HG03558 (cell line): Measurements from ENCODE around the gene SCP2D1.
"Not testable (repeated sequence)": the region's sequence is repeated elsewhere in the genome, so short reads cannot be mapped to it uniquely, and the experiment has no call there.

Experiments
- ATAC-seq: cut with Tn5 transposase; IDR thresholded peaks from one replicate; pipeline ENCODE4 v1.9.1; 2021; ENCODE audit warnings: moderate number of reproducible peaks; ENCODE audit not compliant: unreplicated experiment; ENCODE audit errors: extremely low read depth

Gene SCP2D1

DNA sequence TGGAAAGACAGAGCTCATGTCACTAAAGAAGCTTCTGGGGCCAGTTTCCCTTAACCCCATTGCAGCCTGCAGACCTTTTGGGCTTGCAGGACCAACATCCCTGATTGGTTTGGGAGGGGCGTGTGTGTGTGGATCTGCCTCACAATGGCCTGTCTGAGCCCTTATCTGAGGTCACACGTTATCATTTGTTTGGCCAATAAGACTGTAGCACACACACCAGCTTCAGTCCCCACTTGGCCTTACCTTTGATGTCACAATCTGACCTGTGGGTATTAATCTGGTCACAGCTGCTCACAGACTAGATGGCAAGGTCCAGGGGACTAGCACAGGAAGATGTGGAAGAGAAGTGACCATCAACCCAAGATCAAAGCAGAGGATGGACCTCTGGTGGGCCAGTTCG lies at the start of gene SCP2D1:
TSS of gene SCP2D1 (plus strand) at position 301 of the 400 bp plus-strand sequence. CDS start at position 334, 33 bp downstream.
- ATAC-seq = no peak

DNA sequence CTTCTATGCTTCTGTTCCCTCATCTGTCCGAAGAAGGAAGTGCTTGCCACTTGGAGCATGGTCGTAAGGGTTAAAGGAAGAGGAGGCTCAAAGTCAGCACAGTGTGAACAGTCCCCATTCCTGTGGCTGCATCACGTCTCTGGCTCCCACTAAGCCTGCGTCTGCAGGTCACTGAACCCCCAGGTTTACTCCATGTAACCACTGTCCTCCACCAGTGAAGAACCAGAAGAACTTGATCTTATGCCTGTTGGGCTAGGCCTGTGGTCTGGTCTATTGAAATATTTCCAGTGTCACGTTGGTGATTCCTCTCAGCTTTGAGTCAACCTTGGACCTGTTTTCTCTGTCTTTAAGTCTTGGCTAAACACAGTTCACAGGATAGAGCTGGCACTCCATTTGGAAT lies 45.9 kb upstream of the SCP2D1 start:
- no peak for ATAC-seq

DNA sequence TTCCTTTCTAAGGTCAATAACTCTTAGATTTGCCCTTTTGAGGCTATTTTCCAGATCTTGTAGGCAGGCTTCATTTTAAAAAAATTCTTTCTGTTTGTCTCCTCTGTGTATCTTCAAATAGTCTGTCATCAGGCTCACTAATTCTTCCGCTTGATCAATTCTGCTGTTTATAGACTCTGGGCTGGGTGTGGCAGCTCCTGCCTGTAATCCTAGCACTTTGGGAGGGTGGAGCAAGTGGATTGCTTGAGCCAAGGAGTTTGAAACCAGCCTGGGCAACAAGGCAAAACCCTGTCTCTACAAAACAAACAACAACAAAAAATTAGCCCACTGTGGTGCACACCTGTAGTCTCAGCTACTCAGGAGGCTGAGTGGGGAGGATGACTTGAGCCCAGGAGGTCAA lies 40.0 kb upstream of the SCP2D1 start:
- no peak for ATAC-seq

GRCh38 chr20:18774207-18774606 lies 39.4 kb upstream of the SCP2D1 start:
- no peak for ATAC-seq

DNA sequence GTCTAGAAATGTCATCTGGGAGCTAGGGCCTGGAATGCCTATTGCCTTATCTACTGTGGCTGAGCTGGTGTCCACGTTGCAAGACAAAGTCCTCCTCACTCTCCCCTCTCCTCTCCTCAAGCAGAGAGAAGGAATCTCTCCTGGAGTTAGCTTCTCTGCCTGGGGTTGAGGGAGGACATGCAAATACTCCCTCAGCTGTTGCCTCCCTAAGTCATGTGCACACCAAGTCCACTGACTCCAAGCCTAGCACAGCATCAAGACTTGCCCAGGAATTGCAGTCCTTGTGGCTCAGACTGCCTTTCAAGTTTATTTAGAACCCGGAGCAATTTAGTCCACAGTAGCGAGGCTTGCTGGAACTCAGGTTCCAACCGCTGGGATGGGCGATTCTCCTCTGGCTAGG lies 38.0 kb upstream of the SCP2D1 start:
- no peak for ATAC-seq

DNA sequence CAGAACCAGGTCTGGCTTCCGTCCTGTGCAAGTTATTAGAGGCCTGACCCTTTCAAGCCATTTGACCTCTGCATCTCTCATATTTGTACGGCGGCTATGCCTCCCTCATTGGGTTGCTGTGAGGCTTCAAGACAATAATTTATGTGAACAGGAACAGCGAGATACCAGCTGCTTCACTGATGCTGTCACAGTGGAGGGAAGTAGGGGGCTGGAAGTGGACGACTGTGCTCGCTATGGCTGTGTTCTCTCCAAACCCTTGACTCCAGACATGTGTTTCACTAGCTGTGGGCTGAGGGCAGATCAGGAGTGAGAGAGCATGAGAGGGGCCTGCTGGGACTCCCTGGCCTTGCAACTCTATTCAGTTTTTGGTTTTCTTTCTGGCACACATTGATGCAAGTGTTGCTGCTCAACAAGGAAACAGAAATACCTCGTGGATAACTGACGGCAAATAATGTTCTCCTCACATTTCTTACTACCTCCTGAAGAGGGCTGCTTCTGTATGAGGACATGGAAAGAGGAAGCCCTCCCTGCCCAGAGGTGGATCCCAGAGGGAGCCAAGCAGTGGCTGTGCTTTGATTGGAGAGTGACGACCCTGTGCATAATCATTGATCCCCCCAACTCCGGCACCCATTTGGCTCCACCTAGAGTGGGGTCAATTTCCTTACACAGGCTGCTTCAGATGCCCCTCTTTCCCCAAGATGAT lies 34.7 kb upstream of the SCP2D1 start:
- ATAC-seq = no peak

DNA sequence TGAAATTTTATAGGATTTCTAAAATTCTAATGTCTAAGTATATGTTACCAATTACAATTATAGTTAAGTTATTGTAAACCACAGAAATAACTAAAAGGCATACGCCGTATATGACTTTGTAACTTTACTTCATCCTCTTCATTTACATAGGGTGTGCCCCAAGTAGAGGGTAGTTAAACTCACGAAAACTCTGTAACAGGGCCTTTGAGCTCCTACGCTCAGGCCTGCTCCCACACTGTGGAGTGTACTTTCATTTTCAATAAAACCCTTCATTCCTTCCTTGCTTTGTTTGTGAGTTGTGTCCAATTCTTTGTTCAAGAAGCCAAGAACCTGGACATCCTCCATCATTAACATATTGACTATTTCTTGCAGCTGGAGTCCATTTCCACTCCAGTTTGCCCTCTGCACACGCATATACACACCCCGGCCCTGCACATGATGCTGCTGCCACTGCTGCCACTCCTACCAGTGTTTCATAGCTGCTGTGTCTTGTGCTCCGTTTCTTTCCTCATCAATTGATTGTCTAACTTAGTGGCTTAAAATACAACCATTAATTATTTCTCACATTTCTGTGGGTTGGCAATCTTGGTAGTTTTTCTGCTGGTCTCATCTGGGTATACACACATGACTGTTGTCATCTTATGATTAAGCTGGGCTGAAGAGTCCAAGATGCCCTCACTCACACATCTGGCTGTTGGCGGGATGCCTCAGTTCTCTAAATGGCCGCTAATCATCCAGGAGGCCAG lies 33.0 kb upstream of the SCP2D1 start:
- no peak for ATAC-seq

DNA sequence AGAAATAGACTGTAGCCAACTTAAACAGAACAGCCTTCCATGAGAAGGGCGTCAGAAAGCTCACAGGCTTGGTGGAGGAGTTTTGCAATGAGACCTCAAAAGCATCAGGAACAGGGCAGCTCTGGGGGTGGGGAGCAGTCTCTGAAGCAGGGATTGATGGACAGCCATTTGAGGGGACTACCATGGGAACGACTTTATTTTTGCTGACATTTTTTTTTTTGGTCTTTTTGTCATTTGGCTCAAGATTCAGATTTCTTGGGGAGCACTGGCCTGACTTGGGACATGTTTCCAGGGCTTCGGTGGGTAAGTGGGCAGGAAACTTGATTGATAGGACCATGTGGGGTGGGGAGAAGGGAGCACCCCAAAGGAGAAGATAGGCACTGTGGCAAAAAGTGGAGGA lies 32.1 kb upstream of the SCP2D1 start:
- ATAC-seq = no peak

DNA sequence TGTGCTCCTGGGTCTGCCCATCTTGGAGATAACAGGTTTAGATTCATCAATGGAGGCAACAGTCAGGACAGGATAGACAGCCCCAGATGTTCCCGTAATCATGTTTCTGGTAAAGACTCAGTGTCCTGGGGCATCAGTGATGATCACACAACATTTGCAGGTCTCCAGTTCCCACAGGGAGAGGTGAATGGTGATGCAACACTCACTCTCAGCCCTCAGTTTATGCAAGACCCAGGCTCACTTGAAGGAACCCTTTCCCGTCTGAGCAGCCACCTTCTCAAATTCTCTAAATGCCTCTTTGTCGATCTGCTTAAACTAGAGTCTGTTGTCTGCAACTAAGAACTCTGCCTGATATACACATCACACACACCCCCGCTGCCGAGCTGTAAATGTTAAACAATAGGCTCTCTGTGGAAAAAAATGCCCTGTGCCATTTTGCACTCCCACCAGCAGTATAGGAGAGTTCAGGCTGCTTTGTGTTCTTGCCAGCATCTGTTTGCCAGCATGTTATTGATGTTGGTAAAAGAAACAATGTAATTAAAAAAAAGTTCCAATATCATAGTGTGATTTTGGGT lies 30.1 kb upstream of the SCP2D1 start:
- no peak for ATAC-seq

DNA sequence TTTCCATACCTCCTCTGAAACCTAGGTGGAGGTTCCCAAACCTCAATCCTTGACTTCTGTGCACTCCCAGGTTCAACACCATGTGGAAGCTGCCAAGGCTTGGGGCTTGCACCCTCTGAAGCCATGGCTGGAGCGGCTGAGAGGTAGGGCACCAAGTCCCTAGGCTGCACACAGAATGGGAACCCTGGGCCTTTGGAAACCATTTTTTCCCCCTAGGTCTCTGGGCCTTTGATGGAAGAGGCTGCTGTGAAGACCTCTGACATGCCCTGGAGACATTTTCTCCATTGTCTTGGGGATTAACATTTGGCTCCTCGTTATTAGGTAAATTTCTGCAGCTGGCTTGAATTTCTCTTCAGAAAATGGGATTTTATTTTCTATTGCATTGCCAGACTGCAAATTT lies 26.5 kb upstream of the SCP2D1 start:
- not testable (repeated sequence) for ATAC-seq

GRCh38 chr20:18788021-18788420 lies 25.6 kb upstream of the SCP2D1 start:
- ATAC-seq = no peak

GRCh38 chr20:18790787-18791186 lies 22.8 kb upstream of the SCP2D1 start:
- no peak for ATAC-seq

- ATAC-seq = peak; percentile 95
Measured at GRCh38 chr20:18793625-18794427, 19.8 kb upstream of the SCP2D1 start.

DNA sequence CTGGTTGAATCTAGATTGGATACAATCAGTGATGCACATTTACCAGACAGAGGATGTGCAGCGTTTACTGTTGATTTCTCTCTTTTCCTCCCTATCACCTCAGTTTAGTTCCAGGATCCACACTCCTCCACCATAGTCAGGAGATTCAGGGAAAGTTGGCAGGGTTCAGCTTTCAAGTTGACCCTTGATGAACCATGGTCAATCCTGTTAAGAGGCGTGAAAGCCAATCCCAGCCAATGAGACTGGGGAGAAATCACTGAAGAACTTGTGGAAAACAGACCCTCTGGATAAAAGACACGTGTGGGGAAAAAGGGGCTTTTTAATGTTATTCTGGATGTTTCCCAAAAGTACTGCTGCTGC lies 19.2 kb upstream of the SCP2D1 start:
- no peak for ATAC-seq

DNA sequence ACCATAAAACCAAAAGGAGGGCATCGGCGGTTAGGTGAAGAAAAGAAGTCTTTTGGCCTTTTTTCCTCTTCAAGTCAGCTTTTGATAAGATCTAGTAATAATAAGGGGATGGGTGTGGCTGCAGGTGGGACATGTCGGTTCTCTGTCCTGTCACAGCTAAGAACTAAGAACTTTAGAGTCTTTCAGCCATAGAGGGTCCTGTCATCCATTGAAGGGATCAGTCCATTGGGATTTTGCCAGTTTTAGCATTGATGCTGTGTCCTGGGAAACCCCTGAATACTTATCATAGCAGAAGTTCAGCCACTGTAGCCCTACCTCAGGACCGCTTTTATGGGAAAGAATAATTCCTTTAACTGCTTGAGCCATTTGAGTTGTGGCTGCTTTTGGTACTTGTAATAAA lies 18.2 kb upstream of the SCP2D1 start:
- no peak for ATAC-seq

GRCh38 chr20:18796282-18796833 lies 17.2 kb upstream of the SCP2D1 start:
- ATAC-seq = no peak

DNA sequence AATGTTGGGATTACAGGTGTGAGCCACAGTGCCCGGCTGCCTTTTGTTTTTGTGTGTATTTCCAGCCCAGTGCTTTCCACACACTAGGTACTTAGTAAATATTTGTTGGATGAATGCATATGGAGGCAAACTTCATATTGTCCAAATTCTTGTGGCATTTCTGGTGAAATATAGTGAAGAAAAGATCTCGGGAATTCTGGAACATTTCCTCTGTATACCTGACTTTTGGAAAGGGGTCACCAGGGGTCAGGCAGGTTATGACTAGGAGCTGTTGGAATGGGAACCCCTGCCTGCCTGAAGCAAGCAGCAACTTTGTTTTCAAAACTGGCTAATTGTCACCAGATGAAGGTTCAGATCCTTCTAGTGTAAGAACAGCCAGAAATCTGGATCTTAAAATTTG lies 12.1 kb upstream of the SCP2D1 start:
- no peak for ATAC-seq

GRCh38 chr20:18802012-18802634 lies 11.5 kb upstream of the SCP2D1 start:
- ATAC-seq = no peak

DNA sequence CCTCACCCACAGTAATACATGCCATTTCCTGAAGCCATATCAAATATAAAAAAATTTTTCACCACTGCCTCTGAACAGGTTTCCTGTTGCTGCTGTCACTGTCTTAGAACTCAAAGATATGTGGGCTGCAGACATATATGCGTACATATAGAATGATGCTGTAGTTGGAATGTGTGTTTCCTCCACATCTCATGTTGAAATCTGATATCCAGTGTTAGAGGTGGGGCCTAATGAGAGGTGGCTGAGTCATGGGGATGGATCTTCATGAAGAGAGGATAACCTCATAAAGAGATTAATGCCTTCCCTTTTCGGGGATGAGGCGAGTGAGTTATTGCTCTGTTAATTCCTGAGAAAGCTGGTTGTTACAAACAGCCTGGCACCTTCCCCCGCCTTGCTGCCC lies 7.7 kb upstream of the SCP2D1 start:
- ATAC-seq = no peak

DNA sequence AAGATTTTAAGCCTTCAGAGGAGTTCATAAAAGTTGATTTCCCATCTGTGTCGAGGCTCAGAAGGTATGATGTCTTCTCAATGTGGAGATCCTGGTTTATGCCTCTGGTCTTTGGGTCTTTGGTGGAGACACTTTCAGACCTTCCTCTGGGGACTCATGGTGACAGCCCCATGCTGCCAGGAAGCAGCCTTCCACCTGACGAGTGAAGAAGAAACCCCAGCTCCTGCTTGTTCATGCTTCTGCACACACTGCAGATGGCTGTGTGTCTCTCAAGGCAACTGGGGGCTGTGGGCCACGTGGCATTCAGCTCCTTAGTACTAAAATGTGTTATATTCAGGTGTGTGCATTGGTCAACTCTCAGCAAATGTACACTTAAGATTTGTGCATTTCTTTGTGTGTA lies 4.9 kb upstream of the SCP2D1 start:
- ATAC-seq = no peak
